Upper lobe of left lung (tissue), 6 donors: Measurements from ENCODE around the gene KLHL40. TPM values are rescaled to one million over a fixed set of nuclear protein-coding genes. Genes with fewer than 3 reads are reported as not detected.

ENCODE experiments used
- ATAC-seq, 2 donors: fragments of 200-7000 bp; cut with Tn5 transposase; one replicate each; pipeline ENCODE4 v1.9.1; 2022; ENCODE audit warnings: mild to moderate bottlenecking in 2 of 2, moderate library complexity in 2 of 2; ENCODE audit not compliant: low FRiP score in 2 of 2
- DNase-seq, 2 donors: peaks; one replicate each; pipeline ENCODE4 v3.0.0-alpha.2; 2019 to 2020
- H3K27ac ChIP-seq, 4 donors: fragments of 200-600 bp; sonication (generic); one replicate each; pipeline ENCODE4 v1.5.1; 2016 to 2019
- H3K27me3 ChIP-seq, 4 donors: fragments of 200-600 bp; sonication (generic); one replicate each; pipeline ENCODE4 v1.5.1; 2017 to 2019
- H3K36me3 ChIP-seq, 4 donors: fragments of 200-600 bp; sonication (generic); one replicate each; pipeline ENCODE4 v1.5.1; 2016 to 2019
- H3K4me1 ChIP-seq, 4 donors: fragments of 200-600 bp; sonication (generic); one replicate each; pipeline ENCODE4 v1.5.1; 2018 to 2019
- H3K4me3 ChIP-seq, 4 donors: fragments of 200-600 bp; sonication (generic); one replicate each; pipeline ENCODE4 v1.5.1; 2017 to 2019; ENCODE audit warnings: mild to moderate bottlenecking in 2 of 4, moderate library complexity in 1 of 4
- H3K9me3 ChIP-seq, 4 donors: fragments of 200-600 bp; sonication (generic); one replicate each; pipeline ENCODE4 v1.5.1; 2018 to 2019
- CTCF ChIP-seq, 6 experiments: fragments of 450-650 bp in 4 of 6; fragments of 200-600 bp in 2 of 6; sonication (generic) in 2 of 6; IDR thresholded peaks; one replicate each; pipeline ENCODE4 v1.5.1; 2016 to 2019; ENCODE audit warnings: antibody characterized with exemption in 6 of 6
- EP300 ChIP-seq, 4 donors: sonication (generic); formaldehyde crosslinking; IDR thresholded peaks; one replicate each; pipeline ENCODE4 v1.5.1; 2017; ENCODE audit warnings: antibody characterized with exemption in 4 of 4, control low read depth in 2 of 4
- POLR2A ChIP-seq, 4 donors: fragments of 450-650 bp; IDR thresholded peaks; one replicate each; pipeline ENCODE4 v1.5.1; 2016 to 2017; ENCODE audit warnings: antibody characterized with exemption in 4 of 4, mild to moderate bottlenecking in 2 of 4
- POLR2AphosphoS5 ChIP-seq, 2 donors: sonication (generic); formaldehyde crosslinking; IDR thresholded peaks; one replicate each; pipeline ENCODE4 v1.5.1; 2017; ENCODE audit warnings: antibody characterized with exemption in 2 of 2
- WGBS, 2 donors: methylation state at CpG; one replicate each; pipeline ENCODE4 v1.1.5; 2017 to 2018; 5-methylcytosine and 5-hydroxymethylcytosine counted together
- total RNA-seq, 6 donors: library from RNA; depleted of rRNA in 4 of 6; stranded (reverse); fragments of >200 nt in 4 of 6; gene quantifications; one replicate each; pipeline versions ENCODE4 v1.1.0 to v1.2.1, GENCODE V29; 2016 to 2021
- donor health status: DM: no; HTN: no; CAD: no; lungs with moderate emphysema.
- donor health status: DM: no; HTN: yes; CAD: no; lungs with severe emphysema.

KLHL40 gene
- total RNA-seq, 6 donors from 2014 or later, result not detected

GRCh38 chr3:42693530-42693930 is 8.2 kb downstream of the KLHL40 start:
- ATAC-seq, result no peak
- WGBS, 2 donors, result 65 to 85% methylated on average over 3 to 4 of the region's 4 CpGs

GRCh38 chr3:42694366-42694765 is 9.0 kb downstream of the KLHL40 start:
- ATAC-seq (no peak), DNase-seq (no peak)

More at GRCh38 chr3:42693530-42693930, 8.2 kb downstream of the KLHL40 start:
- no peaks in the 10 kb centered on the region for H3K9me3 ChIP-seq
- peak in 1 of 2 donors; percentile 16 for DNase-seq
- TF ChIP-seq EP300 (IDR thresholded peaks at IDR 0.05) (no peak), POLR2AphosphoS5 (IDR thresholded peaks at IDR 0.05) (no peak), CTCF (IDR thresholded peaks at IDR 0.05) (no peak), POLR2A (IDR thresholded peaks at IDR 0.05) (no peak)
- no peak overlapping the region for H3K4me3 ChIP-seq
- no peaks in the 10 kb centered on the region for H3K27me3 ChIP-seq
- no peaks in the 10 kb centered on the region for H3K36me3 ChIP-seq
- H3K4me1 ChIP-seq, result peaks cover 0 to 1% (median 0%) of the 10 kb centered on the region in 4 donors
- H3K27ac ChIP-seq, result no peak overlapping the region

GRCh38 chr3:42696356-42697288 is 11.3 kb downstream of the KLHL40 start:
- Histone ChIP-seq H3K27me3 (no peaks in the 10 kb centered on the region), H3K27ac (no peak overlapping the region), H3K36me3 (no peaks in the 10 kb centered on the region), H3K4me3 (no peak overlapping the region), H3K4me1 (peaks cover 0 to 7% (median 3%) of the 10 kb centered on the region in 4 donors), H3K9me3 (no peaks in the 10 kb centered on the region)
- TF ChIP-seq POLR2A (IDR thresholded peaks at IDR 0.05), result no peak
- DNase-seq (no peak), ATAC-seq (no peak)
- 73 to 74% methylated on average over 19 of the region's 19 CpGs for WGBS, 2 donors

More at GRCh38 chr3:42694366-42694765, 9.0 kb downstream of the KLHL40 start:
- TF ChIP-seq POLR2A (IDR thresholded peaks at IDR 0.05) (no peak), EP300 (IDR thresholded peaks at IDR 0.05) (no peak), POLR2AphosphoS5 (IDR thresholded peaks at IDR 0.05) (no peak), CTCF (IDR thresholded peaks at IDR 0.05) (no peak)
- Histone ChIP-seq H3K27ac (no peak overlapping the region), H3K9me3 (no peaks in the 10 kb centered on the region), H3K27me3 (no peaks in the 10 kb centered on the region), H3K4me3 (no peak overlapping the region), H3K4me1 (peaks cover 0 to 7% (median 0%) of the 10 kb centered on the region in 4 donors), H3K36me3 (no peaks in the 10 kb centered on the region)

GRCh38 chr3:42697289-42698051 is 12.1 kb downstream of the KLHL40 start:
- Histone ChIP-seq H3K36me3 (no peaks in the 10 kb centered on the region), H3K9me3 (no peaks in the 10 kb centered on the region), H3K4me1 (peaks cover 0 to 7% (median 3%) of the 10 kb centered on the region in 4 donors), H3K4me3 (no peak overlapping the region), H3K27ac (no peak overlapping the region), H3K27me3 (no peaks in the 10 kb centered on the region)
- ATAC-seq (no peak), DNase-seq (no peak)
- TF ChIP-seq EP300 (IDR thresholded peaks at IDR 0.05) (no peak), CTCF (IDR thresholded peaks at IDR 0.05) (no peak), POLR2AphosphoS5 (IDR thresholded peaks at IDR 0.05) (no peak), POLR2A (IDR thresholded peaks at IDR 0.05) (no peak)
- WGBS, 2 donors, result 89 to 92% methylated on average over 12 to 17 of the region's 18 CpGs

- ATAC-seq, result no peak
- Histone ChIP-seq H3K27ac (no peak overlapping the region), H3K4me1 (peaks cover 0 to 7% (median 3%) of the 10 kb centered on the region in 4 donors), H3K27me3 (no peaks in the 10 kb centered on the region), H3K4me3 (no peak overlapping the region), H3K36me3 (no peaks in the 10 kb centered on the region), H3K9me3 (no peaks in the 10 kb centered on the region)
- 81 to 91% methylated on average over 6 to 7 of the region's 7 CpGs for WGBS, 2 donors
- TF ChIP-seq POLR2A (IDR thresholded peaks at IDR 0.05), result no peak
- TF ChIP-seq EP300 (IDR thresholded peaks at IDR 0.05), result no peak
- no peak for TF ChIP-seq CTCF (IDR thresholded peaks at IDR 0.05)
- TF ChIP-seq POLR2AphosphoS5 (IDR thresholded peaks at IDR 0.05), result no peak
- peak in 1 of 2 donors; percentile 1 for DNase-seq
These were observed 13.0 kb downstream of the KLHL40 start for GRCh38 chr3:42698216-42698910.
